Mammary epithelial cell (primary cell): ENCODE data around the gene SLC24A3.

ENCODE experiments used
- EZH2 ChIP-seq: IDR thresholded peaks from 2 replicates; pipeline ENCODE4 v1.6.1; 2012; ENCODE audit warnings: low read length, inconsistent platforms, borderline replicate concordance
- TF ChIP-seq, protein P1 (sequence below), 2 donors: IDR thresholded peaks in 1 of 2; conservative IDR thresholded peaks in 1 of 2; 2 replicates each; pipeline ENCODE4 v1.5.1; 2011 to 2012; ENCODE audit warnings: inconsistent platforms in 2 of 2, low read length in 2 of 2, mild to moderate bottlenecking in 2 of 2, control low read depth in 1 of 2, low read depth in 1 of 2; ENCODE audit not compliant: insufficient read depth in 1 of 2; ENCODE audit errors: extremely low read depth in 1 of 2

DNA sequence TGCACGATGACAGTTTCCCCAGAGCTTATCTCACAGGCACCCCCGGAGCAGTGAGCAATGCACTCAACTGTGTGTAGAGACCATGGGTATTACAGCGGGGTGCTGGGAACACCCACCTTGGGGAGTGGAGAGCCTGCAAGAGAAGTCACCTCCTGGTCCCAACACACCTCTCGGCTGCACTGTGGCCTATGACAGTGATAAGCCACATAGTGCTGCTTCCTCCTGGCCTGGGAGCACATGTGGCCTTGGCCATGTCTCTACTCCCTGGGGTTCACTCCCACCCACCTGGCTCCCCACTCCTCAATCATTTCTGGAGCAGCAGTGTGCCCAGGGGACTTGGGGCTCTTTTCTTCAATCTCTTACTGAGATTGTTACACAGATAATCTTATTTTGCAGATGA, 77.0 kb downstream of the SLC24A3 start:
- TF ChIP-seq, protein P1, sequence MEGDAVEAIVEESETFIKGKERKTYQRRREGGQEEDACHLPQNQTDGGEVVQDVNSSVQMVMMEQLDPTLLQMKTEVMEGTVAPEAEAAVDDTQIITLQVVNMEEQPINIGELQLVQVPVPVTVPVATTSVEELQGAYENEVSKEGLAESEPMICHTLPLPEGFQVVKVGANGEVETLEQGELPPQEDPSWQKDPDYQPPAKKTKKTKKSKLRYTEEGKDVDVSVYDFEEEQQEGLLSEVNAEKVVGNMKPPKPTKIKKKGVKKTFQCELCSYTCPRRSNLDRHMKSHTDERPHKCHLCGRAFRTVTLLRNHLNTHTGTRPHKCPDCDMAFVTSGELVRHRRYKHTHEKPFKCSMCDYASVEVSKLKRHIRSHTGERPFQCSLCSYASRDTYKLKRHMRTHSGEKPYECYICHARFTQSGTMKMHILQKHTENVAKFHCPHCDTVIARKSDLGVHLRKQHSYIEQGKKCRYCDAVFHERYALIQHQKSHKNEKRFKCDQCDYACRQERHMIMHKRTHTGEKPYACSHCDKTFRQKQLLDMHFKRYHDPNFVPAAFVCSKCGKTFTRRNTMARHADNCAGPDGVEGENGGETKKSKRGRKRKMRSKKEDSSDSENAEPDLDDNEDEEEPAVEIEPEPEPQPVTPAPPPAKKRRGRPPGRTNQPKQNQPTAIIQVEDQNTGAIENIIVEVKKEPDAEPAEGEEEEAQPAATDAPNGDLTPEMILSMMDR (conservative IDR thresholded peaks at IDR 0.05 in 1 of 2, IDR thresholded peaks at IDR 0.05 in 1 of 2; ENCODE audit: extremely low read depth in 1 of 2, insufficient read depth in 1 of 2, low read depth in 1 of 2, low read length in 2 of 2) = no peak
- no peak for TF ChIP-seq EZH2
